Common myeloid progenitor, CD34-positive (primary cell): ENCODE data around the gene IRAK1.

Experiments used
- CTCF ChIA-PET: fragments of 350-600 bp; sonication (Branson Sonifier 250); formaldehyde crosslinking; loops from one replicate; lab custom pipeline; 2021; ENCODE audit warnings: antibody characterized with exemption; lab: Charles Lee
- POLR2A ChIA-PET: fragments of 350-600 bp; sonication (Branson Sonifier 250); formaldehyde crosslinking; loops from one replicate; lab custom pipeline; 2021; ENCODE audit warnings: antibody characterized with exemption; lab: Charles Lee
- DNase-seq, 3 donors: peaks; one replicate each; pipeline versions ENCODE4 v3.0.0 to v3.0.0-alpha.2; 2013
- H3K27ac ChIP-seq, 2 experiments: 1 replicate in 1 of 2; 2 replicates in 1 of 2; pipeline ENCODE4 v1.7.0; 2013; ENCODE audit warnings: inconsistent platforms in 2 of 2, low read length in 2 of 2, mild to moderate bottlenecking in 2 of 2, low read depth in 1 of 2, moderate library complexity in 1 of 2; ENCODE audit not compliant: severe bottlenecking in 2 of 2, insufficient read depth in 1 of 2, poor library complexity in 1 of 2
- H3K27me3 ChIP-seq, 5 experiments: replicated peaks in 2 of 5; 1 replicate in 3 of 5; 2 replicates in 2 of 5; pipeline versions ENCODE4 v1.6.1 to v1.7.0; 2013; ENCODE audit warnings: low read length in 4 of 5, mild to moderate bottlenecking in 2 of 5, moderate library complexity in 2 of 5, inconsistent platforms in 1 of 5; ENCODE audit not compliant: insufficient read depth in 5 of 5, control insufficient read depth in 4 of 5
- H3K36me3 ChIP-seq, 4 experiments: 1 replicate in 2 of 4; 2 replicates in 2 of 4; pipeline versions ENCODE4 v1.6.1 to v1.7.0; 2013; ENCODE audit warnings: low read length in 3 of 4, control low read depth in 1 of 4, mild to moderate bottlenecking in 1 of 4; ENCODE audit not compliant: control insufficient read depth in 4 of 4, insufficient read depth in 4 of 4
- H3K4me1 ChIP-seq, 4 experiments: 1 replicate in 3 of 4; 2 replicates in 1 of 4; pipeline versions ENCODE4 v1.6.1 to v1.7.1; 2013; ENCODE audit warnings: low read length in 3 of 4, mild to moderate bottlenecking in 3 of 4, control low read depth in 1 of 4, inconsistent platforms in 1 of 4, moderate library complexity in 1 of 4; ENCODE audit not compliant: control insufficient read depth in 4 of 4, insufficient read depth in 4 of 4; ENCODE audit errors: control extremely low read depth in 1 of 4
- H3K4me3 ChIP-seq, 7 experiments: 1 replicate in 4 of 7; 2 replicates in 3 of 7; pipeline versions ENCODE4 v1.5.1 to v1.7.0; 2013; ENCODE audit warnings: mild to moderate bottlenecking in 7 of 7, low read length in 6 of 7, moderate library complexity in 6 of 7, inconsistent platforms in 2 of 7, low read depth in 2 of 7, control low read depth in 1 of 7; ENCODE audit not compliant: insufficient read depth in 4 of 7, control insufficient read depth in 1 of 7; ENCODE audit errors: extremely low read depth in 1 of 7
- H3K9me3 ChIP-seq, 5 experiments: 1 replicate in 4 of 5; 2 replicates in 1 of 5; pipeline versions ENCODE4 v1.6.1 to v1.7.1; 2013; ENCODE audit warnings: low read length in 4 of 5, mild to moderate bottlenecking in 2 of 5, inconsistent platforms in 1 of 5, low read depth in 1 of 5, moderate library complexity in 1 of 5; ENCODE audit not compliant: control insufficient read depth in 4 of 5, insufficient read depth in 2 of 5; ENCODE audit errors: control extremely low read depth in 1 of 5
- WGBS: methylation state at CpG from one replicate; pipeline ENCODE4 v1.1.5; 2013; ENCODE audit not compliant: insufficient coverage; 5-methylcytosine and 5-hydroxymethylcytosine counted together

Gene IRAK1

DNA sequence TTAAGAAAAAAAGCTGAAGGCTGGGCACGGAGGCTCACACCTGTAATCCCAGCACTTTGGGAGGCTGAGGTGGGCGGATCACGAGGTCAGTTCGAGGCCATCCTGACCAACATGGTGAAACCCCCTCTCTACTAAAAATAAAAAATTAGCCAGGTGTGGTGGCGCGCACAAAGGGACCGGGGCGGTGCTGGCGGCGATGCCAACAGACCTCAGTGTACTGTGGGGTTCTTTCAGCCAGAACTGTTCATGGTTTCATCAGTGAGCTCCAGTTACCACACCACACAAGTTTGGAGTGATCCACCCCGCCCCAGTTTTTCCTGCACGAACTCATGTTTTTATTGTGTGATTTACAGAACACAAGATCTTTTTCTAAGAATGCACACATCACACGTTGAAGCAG lies 21.2 kb upstream of the IRAK1 start:
- Histone ChIP-seq H3K27ac (no peak overlapping the region), H3K4me1 (peaks cover 0 to 3% (median 0%) of the 10 kb centered on the region in 4 experiments), H3K4me3 (no peak overlapping the region), H3K27me3 (peaks cover 0 to 17% (median 0%) of the 10 kb centered on the region in 5 experiments), H3K36me3 (peaks cover 0 to 8% (median 4%) of the 10 kb centered on the region in 4 experiments), H3K9me3 (no peaks in the 10 kb centered on the region)
- ChIA-PET POLR2A (no interaction called here), CTCF (interaction anchor here (1.1 to 1.5 kb wide), 3 partner anchors 9 to 13 kb away, joined by 4 to 6 read pairs (median 5); no protein-coding TSS in a partner anchor)
- no peak for DNase-seq
- 90% methylated on average over 10 of the region's 13 CpGs for WGBS

DNA sequence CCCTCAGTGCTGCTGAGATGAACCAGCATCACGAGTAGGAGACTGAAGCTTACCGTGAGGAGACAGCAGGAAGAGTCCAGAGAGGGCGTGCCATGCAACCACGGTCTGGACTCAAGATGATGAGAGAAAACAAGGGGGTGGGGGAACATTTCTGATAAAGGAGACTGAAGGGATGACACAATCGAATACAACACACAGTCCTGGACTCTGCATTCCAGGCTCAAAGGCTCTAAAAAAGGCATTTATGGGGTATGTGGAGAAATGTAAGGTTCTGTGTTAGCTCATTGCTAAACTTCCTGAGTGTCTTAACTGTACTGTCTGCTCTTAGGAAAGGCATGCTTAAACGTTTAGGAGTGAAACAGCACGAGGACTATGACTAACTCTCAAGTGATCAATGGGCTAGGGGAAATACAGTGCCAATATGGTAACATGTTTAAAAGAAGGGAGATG lies 20.6 kb upstream of the IRAK1 start:
- Histone ChIP-seq H3K36me3 (peaks cover 0 to 8% (median 4%) of the 10 kb centered on the region in 4 experiments), H3K27ac (no peak overlapping the region), H3K4me1 (peaks cover 0 to 3% (median 0%) of the 10 kb centered on the region in 4 experiments), H3K9me3 (no peaks in the 10 kb centered on the region), H3K27me3 (peaks cover 0 to 16% (median 0%) of the 10 kb centered on the region in 5 experiments), H3K4me3 (no peak overlapping the region)
- DNase-seq: no peak
- CTCF ChIA-PET: interaction anchor here (1.1 to 1.5 kb wide), 3 partner anchors 10 to 12 kb away, joined by 4 to 6 read pairs (median 5); no protein-coding TSS in a partner anchor
- POLR2A ChIA-PET: no interaction called here
- WGBS: 88% methylated on average over 3 of the region's 7 CpGs

DNA sequence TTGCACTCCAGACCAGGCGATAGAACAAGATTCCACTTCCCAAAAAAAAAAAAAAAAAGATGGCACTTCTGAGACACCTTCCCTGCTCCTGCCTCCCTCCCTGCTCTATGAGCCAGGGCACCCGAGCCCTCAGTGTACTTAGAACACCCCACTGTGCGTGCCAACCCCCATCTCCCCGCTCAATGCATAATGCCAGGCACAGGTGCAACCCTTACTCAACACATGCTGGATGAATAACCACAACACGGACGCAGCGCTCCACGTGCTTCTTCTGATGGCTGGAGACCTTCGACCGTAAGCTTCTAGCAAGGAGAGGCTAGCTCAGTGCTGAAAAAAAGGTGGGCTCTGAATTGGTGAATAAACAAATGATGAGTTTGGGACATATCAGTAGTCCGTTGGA lies 19.9 kb upstream of the IRAK1 start:
- DNase-seq: no peak
- Histone ChIP-seq H3K4me3 (no peak overlapping the region), H3K27ac (no peak overlapping the region), H3K4me1 (peaks cover 0 to 3% (median 0%) of the 10 kb centered on the region in 4 experiments), H3K36me3 (peaks cover 0 to 6% (median 3%) of the 10 kb centered on the region in 4 experiments), H3K9me3 (no peaks in the 10 kb centered on the region), H3K27me3 (peaks cover 0 to 9% (median 0%) of the 10 kb centered on the region in 5 experiments)
- WGBS: 94% methylated on average over 11 of the region's 11 CpGs
- POLR2A ChIA-PET: no interaction called here
- CTCF ChIA-PET: interaction anchor here (1.4 to 1.5 kb wide), 2 partner anchors 11 to 12 kb away, joined by 3 to 5 read pairs; no protein-coding TSS in a partner anchor

DNA sequence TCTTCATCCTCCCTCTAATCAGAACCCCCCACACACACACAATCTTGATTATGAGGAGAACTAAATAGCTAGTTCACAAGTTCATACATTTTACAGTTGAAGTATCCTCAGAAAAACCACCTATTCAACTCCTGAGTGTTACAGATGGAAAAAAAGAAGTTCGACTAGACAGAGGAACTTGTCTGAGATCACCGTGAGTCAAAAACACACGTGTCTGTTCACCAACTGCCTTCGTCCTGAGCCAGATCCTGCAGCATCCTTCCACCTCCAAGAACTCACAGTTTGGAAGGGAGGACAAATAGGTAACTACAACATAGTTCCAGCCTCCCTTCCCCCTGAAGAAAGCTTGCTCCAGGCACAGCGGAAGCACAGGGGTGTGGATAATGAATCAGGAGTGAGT lies 19.0 kb upstream of the IRAK1 start:
- no peak for DNase-seq
- no peak overlapping the region for H3K4me3 ChIP-seq
- WGBS: no CpG with 5 or more reads among the region's 5 CpGs
- no peaks in the 10 kb centered on the region for H3K9me3 ChIP-seq
- H3K27me3 ChIP-seq: peaks cover 0 to 9% (median 0%) of the 10 kb centered on the region in 5 experiments
- peaks cover 0 to 6% (median 3%) of the 10 kb centered on the region in 4 experiments for H3K36me3 ChIP-seq
- CTCF ChIA-PET: interaction anchor here (0.9 to 1.9 kb wide), 4 partner anchors 12 to 25 kb away, joined by 3 to 5 read pairs (median 4); no protein-coding TSS in a partner anchor
- POLR2A ChIA-PET: no interaction called here
- H3K27ac ChIP-seq: no peak overlapping the region
- peaks cover 0 to 3% (median 0%) of the 10 kb centered on the region in 4 experiments for H3K4me1 ChIP-seq

DNA sequence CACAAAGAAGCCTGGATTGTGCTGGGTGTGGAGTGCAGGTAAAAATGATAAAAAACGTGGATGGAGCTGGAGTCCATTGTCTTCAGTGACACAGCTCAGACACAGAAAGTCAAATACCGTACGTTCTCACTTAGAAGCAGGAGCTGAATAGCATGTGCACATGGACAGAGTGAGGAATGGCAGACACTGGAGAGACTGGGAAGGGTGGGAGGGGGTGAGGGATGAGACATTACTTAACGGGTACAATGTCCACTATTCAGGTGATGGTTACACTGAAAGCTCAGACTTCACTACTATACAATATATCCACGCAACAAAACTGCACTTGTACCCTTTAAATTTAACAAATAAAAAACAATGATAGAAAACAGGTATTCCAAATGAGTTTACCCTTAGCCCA lies 18.1 kb upstream of the IRAK1 start:
- peaks cover 0 to 9% (median 0%) of the 10 kb centered on the region in 5 experiments for H3K27me3 ChIP-seq
- H3K27ac ChIP-seq: no peak overlapping the region
- H3K36me3 ChIP-seq: peaks cover 0 to 7% (median 5%) of the 10 kb centered on the region in 4 experiments
- DNase-seq: no peak
- ChIA-PET POLR2A (no interaction called here), CTCF (interaction anchor here (0.9 to 1.9 kb wide), 3 partner anchors 15 to 24 kb away, joined by 3 to 5 read pairs (median 4); no protein-coding TSS in a partner anchor)
- no peak overlapping the region for H3K4me3 ChIP-seq
- 86% methylated on average over 2 of the region's 5 CpGs for WGBS
- peaks cover 0 to 3% (median 0%) of the 10 kb centered on the region in 4 experiments for H3K4me1 ChIP-seq
- no peaks in the 10 kb centered on the region for H3K9me3 ChIP-seq

DNA sequence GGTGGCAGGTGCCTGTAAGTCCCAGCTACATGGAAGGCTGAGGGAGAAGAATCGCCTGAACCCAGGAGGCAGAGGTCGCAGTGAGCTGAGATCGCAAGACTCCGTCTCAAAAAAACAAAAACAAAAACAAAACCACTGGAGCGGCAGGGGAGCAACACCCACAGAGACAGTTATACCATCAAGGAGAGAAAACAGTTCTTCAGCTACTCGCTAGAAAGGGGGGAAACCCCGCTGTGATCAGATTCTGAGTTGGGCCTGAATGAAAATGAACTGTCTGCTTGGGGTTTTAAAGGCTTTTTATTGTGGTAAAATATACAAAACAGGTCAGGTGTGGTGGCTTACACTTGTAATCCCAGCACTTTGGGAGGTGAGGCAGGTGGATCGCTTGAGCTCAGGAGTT lies 16.8 kb upstream of the IRAK1 start:
- 79% methylated on average over 7 of the region's 8 CpGs for WGBS
- Histone ChIP-seq H3K4me3 (no peak overlapping the region), H3K4me1 (peaks cover 0 to 3% (median 0%) of the 10 kb centered on the region in 4 experiments), H3K27ac (no peak overlapping the region), H3K27me3 (peaks cover 0 to 4% (median 0%) of the 10 kb centered on the region in 5 experiments), H3K9me3 (no peaks in the 10 kb centered on the region), H3K36me3 (peaks cover 3 to 19% (median 10%) of the 10 kb centered on the region in 4 experiments)
- POLR2A ChIA-PET: no interaction called here
- CTCF ChIA-PET: interaction anchor here (0.9 kb wide), 1 partner anchor 8 kb away, joined by 3 read pairs; no protein-coding TSS in a partner anchor
- no peak for DNase-seq

DNA sequence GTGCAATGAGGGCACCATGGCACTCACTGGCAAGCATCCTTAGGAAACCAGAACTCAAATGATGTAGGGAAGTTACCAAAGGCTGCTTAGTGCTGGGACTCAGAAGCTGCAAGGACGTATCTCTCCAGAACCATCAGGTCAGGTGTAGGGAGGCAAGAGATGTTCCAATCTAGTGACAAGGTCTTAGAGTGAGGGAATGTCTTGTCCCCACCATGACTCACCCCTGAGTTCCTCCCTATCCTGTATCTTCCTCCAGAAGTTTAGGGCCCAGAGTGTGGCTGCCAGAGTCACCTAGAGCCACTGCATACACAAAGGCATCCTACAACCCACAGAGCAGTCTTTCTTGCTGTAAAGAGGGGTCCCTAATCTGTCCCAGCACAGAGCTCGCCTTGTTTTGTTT lies 14.1 kb upstream of the IRAK1 start:
- WGBS: 85% methylated on average over 1 of the region's 2 CpGs
- no peaks in the 10 kb centered on the region for H3K9me3 ChIP-seq
- ChIA-PET CTCF (interaction anchor here (1.2 to 1.6 kb wide), 2 partner anchors 13 to 20 kb away, joined by 3 to 4 read pairs; no protein-coding TSS in a partner anchor), POLR2A (no interaction called here)
- no peaks in the 10 kb centered on the region for H3K4me1 ChIP-seq
- H3K4me3 ChIP-seq: no peak overlapping the region
- no peak overlapping the region for H3K27ac ChIP-seq
- H3K27me3 ChIP-seq: peaks cover 0 to 11% (median 0%) of the 10 kb centered on the region in 5 experiments
- H3K36me3 ChIP-seq: peaks cover 3 to 35% (median 16%) of the 10 kb centered on the region in 4 experiments
- no peak for DNase-seq
